PFSK-1 (cell line): ENCODE data around the gene MKNK2.

Experiments
- POLR2AphosphoS5 ChIP-seq: IDR thresholded peaks from 2 replicates; pipeline ENCODE4 v1.6.1; 2012; ENCODE audit warnings: low read depth, mild to moderate bottlenecking, control low read depth, low read length, moderate library complexity
- REST ChIP-seq, 2 experiments: IDR thresholded peaks; 2 replicates each; pipeline versions ENCODE4 v1.6.1 to v1.8.0; 2011 to 2012; ENCODE audit warnings: low read depth in 2 of 2, low read length in 2 of 2, control low read depth in 1 of 2, inconsistent platforms in 1 of 2, mild to moderate bottlenecking in 1 of 2, moderate library complexity in 1 of 2; ENCODE audit not compliant: insufficient read depth in 1 of 2
- SIN3A ChIP-seq: IDR thresholded peaks from 2 replicates; pipeline ENCODE4 v1.6.1; 2012; ENCODE audit warnings: mild to moderate bottlenecking, low read length, moderate library complexity, borderline replicate concordance; ENCODE audit not compliant: insufficient read depth

GRCh38 chr19:2014131-2014571, 36.9 kb downstream of the MKNK2 start:
- TF ChIP-seq POLR2AphosphoS5 (no peak), REST (IDR thresholded peaks at IDR 0.05; ENCODE audit: insufficient read depth in 1 of 2, low read depth in 2 of 2, low read length in 2 of 2) (no peak), SIN3A (no peak)
